ENCODE measurements around the gene RNF114.

RNF114 gene

DNA sequence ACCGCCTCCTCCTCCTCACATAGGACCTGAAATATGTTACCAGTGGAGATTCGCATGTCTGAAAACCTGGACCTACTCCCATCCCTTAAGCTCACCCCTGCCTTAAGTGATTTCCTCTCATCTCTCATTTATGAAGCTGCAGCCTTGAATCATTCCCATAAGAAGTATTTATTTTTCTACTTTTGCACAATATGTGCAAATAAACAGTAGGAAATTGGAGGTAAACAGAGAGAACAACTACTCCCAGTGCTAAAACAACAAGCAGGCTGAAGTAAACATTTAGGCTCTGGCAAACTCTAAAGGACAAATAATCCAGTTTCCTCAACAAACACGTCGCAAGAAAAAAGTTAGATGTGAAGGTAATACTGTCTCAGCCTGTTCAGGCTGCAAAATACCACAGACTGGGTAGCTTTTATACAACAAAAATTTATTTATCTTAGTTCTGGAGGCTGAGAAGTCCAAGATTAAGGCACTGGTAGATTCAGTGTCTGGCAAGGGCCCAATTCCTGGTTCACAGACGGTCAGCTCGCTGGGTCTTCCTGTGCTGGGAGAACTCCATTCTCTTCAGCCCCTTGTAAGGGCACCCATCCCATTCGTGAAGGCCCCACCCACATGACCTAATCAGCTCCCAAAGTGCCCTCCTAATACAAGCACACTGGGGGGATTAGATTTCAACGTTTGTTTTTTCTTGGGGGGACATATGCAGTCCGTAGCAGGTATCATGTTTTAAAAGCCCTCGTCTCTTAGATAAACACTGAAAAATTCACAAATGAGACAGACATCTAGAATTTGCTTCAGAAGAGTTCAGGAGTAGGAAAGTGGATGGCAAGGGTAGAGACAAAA lies 36.4 kb upstream of the RNF114 start:
- FAIRE-seq (no peak), DNase-seq (ENCODE audit: extremely low spot score, insufficient read length, low read depth) (no peak)

DNA sequence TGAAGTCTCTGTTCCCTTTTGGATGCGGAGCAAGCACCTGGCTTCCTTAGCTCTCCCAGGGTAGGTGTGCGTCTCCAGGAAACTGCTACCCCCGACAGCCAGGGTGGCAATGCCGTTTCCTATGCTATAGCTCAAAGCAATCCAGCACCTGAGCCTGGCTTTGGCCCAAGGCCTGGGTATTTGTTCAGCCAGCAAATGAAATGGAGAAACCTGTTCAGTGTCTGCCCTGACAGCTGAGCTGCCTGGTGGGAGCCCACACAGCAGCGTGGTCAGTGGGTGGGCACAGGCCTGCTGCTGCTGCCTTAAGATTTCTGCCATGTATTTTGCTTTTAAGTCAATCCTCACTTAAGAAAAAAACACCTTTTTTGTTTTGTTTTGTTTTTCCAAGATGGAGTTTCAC lies 34.6 kb upstream of the RNF114 start:
- no peak for DNase-seq (ENCODE audit: extremely low spot score, insufficient read length, low read depth)
- no peak for FAIRE-seq

DNA sequence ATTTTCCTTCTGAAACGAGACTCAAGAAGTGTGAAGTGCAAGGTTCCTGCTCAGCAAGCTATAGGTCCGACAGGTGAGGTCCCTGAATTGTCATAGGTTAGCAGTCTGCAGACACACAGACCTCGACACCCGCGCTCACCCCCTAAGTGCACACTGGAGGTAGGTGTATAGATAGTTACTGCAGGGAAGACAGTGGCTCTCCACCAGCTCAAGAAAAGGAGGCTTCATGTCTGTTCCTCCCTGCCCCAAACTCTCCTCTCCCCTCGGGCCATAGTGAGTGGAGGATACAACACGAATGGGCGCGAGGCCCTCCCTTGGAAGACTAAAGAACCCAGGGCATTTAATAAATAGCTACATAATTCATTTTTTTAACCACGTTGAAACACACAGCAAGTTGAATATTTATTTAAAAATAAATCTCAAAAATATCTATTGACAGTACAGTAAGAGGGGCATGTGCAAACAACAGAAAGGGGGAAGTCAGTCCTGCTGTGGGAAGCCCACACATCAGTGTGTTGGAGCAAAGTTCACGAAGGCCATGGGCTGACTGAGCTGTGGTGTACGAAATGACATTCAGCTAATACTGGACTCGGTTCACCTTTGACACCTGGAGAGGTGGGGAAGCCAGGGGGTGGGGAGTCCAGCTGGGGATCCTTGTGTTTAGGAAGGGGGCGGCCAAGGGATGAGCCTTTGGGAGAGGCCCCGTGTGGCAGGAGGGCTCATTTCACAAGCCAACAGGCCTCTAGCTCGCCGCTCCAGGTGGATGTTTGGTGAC lies 31.6 kb upstream of the RNF114 start:
- no peak for DNase-seq (ENCODE audit: extremely low spot score, insufficient read length, low read depth)
- FAIRE-seq: no peak

DNA sequence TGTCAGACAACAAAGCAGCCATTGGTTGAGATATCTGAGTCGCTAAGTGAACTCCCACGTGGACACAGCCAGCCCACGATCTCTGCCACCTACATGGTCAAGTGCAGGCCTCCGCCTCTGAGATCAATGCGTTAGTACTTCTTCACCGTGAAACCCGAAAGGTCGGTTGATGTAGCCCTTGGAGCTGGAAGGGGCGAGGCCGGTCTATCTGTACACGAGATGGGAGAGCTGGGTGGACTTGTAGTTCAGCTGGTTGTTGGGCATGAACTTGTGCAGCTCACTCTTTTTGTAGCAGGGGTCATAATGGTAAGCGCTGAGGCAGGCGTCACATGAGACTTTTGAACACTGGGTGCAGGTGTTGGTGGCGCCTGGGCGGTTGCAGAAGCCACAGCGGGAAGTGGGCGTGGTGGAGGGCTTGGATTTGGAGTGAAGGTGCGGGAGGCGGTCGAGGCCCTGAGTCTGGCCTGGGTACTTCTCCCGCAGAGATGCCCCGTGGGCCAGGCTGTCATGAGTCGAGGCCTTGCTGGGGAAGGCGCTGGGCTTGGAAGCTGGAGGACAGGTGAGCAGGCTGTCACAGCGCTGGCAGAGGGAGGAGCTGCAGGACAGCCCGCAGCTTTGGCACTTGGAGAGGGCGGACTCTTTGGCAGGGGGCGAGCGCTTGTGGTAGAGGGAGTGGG lies 30.6 kb upstream of the RNF114 start:
- DNase-seq (ENCODE audit: extremely low spot score, insufficient read length, low read depth) (no peak), FAIRE-seq (no peak)

DNA sequence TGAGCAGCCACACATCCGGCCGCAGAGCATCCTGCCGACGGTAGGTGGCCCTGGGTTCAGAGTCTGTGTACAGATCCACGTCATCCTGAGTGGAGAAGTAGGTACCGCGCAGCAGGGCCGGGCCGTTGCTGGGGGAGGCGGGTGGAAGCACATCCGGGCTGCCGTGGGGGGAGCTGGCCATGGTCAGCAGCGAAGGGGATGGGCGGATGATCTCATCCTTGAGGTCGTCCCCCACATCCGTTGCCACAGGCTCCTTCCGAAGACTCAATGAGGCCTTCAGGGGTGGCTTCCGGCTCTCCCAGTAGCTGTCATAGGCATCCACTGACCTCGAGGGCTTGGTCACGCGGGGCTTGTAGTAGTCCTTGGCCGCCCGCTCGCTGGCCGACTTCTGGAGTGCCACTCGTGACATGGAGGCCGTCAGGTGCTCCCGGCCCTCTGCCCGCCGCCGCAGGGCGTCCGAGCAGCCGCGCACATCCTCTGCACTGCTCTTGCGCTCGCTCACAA lies 30.0 kb upstream of the RNF114 start:
- DNase-seq (ENCODE audit: extremely low spot score, insufficient read length, low read depth) (no peak), FAIRE-seq (no peak)

DNA sequence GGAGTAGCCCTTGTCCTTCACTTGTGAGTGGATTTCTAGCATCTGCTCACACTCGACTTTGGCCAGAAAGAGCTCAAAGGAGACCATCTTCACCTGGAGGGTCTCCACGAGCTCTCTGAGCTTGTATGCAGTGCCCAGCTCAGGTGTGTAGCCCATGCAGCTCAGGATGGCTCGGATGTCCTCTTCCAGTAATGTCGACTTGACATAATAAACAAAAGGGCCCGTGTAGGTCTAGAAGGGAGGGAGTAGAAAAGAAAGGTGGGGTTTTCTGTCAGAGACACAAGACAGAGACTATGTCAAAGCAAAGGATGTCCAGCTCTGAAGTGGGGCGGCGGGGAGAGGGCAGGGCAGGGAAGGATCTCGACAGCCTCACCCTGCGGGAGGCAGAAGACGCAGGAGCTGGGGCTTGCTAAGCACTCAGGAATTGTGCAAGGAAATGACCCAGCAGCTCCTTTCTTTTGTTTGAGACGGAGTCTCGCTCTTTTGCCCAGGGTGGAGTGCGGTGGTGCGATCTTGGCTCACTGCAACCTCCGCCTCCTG lies 29.5 kb upstream of the RNF114 start:
- FAIRE-seq (no peak), DNase-seq (ENCODE audit: extremely low spot score, insufficient read length, low read depth) (no peak)

DNA sequence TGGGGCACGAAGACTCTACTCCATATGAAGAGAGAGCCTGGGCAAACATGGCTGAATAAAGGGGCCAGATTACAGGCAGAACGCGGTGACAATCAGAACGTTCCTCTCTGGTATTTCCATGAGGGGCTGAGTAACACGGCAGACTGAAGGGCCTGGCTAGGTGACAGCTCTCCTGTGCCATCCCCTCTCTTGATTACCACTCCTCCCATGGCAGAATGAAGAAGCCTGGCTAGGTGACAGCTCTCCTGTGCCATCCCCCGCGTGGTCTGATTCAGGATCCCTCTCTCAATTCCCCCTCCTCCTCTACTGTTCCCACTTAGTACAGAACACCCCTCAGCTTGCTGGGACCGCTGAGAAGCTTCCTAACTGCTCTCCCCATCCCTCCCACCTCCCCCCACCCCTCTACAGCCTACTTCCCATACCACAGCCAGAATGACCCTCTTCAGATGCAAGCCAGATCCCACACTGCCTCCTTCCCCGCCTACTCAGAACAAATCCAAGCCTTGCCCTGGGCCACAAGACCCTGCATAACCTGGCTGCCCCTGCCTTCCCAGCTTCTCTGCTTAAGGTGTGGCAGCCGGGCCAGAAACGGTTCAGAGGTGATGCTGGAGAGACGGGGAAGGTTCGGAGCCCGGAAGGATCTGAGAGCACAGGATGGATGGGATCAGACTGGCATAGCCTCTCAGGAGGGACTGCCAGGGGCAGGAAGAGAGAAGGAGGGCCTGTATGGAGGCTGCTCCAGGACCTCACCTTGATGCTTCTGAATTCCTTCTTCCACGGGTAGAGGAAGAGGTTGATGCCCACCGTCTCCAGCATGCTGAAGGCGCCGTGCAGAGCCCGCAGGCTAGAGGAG lies 28.6 kb upstream of the RNF114 start:
- DNase-seq (ENCODE audit: extremely low spot score, insufficient read length, low read depth) (no peak), FAIRE-seq (no peak)

DNA sequence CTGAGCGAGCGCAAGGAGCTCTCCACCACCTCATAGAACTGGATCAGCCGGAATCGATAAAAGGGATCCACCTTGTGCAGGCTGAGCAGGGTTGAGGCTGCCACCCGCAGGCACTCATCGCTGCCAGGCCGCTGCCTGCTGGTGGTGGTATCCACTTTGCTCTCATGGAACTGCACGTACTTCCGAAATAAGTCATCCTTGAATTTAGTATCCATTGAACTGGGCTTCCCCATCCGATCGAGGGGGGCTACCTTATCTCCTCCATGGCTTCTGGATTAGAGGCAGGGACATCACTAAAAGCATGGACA lies 28.0 kb upstream of the RNF114 start:
- FAIRE-seq: no peak
- DNase-seq (ENCODE audit: extremely low spot score, insufficient read length, low read depth): no peak

DNA sequence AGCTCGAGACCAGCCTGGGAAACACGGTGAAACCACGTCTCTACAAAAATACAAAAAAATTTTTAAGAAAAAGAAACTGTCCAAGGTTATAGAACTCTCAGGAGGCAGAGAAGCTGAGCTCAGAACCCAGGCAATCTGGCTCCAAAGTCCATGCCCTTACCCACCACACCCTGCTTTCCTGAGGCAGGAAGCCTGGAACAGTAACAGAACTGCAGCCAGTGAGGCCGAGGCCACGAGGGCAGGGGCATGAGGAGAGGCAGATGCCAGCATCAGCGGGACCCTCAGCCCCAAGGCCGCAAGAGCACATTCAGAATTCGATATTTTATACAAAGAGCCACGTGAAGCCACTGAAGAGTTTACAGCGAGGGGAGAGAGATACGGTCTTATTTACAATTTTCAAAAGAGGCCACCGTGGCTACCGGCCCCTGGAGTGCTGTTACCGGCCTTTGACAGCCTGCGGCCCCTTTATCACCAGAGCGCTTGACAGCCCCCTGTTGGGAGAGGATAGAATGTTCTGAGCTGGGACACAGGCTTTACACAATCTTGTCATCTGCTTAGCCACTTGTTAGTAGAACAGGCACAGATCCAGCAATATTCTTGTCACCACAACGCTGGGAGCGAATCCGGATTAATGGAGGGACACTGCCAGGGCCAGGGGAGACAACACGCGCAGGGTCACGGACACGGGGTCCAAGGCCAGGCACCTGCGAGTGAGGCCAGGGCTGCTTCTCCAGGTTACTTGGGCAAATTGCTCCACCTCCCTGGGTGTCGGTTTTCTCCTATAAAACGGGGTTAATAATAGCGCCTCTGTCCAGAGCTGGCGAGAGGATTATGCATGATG lies 26.5 kb upstream of the RNF114 start:
- no peak for FAIRE-seq

DNA sequence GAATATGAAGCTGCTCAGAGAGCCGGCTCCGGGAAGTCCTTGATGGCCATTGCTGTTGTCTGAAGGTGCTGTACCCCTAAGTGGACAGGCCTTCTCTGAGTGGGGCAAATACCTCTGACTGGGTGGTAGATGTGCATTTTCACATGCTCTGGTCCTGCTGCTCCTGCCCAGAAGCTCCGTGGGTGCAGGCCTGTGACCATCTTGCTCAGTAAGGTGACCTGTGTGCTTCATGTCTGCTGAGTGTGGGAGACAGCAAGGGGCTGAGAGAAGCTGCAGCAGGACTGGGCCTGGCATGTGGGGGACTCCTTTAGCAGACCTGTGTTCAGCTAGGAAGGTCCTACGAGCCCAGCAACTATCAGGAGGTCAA lies 25.9 kb upstream of the RNF114 start:
- FAIRE-seq (no peak), DNase-seq (ENCODE audit: extremely low spot score, insufficient read length, low read depth) (no peak)

More for the DNA sequence above, 26.5 kb upstream of the RNF114 start:
- DNase-seq (ENCODE audit: extremely low spot score, insufficient read length, low read depth): no peak

DNA sequence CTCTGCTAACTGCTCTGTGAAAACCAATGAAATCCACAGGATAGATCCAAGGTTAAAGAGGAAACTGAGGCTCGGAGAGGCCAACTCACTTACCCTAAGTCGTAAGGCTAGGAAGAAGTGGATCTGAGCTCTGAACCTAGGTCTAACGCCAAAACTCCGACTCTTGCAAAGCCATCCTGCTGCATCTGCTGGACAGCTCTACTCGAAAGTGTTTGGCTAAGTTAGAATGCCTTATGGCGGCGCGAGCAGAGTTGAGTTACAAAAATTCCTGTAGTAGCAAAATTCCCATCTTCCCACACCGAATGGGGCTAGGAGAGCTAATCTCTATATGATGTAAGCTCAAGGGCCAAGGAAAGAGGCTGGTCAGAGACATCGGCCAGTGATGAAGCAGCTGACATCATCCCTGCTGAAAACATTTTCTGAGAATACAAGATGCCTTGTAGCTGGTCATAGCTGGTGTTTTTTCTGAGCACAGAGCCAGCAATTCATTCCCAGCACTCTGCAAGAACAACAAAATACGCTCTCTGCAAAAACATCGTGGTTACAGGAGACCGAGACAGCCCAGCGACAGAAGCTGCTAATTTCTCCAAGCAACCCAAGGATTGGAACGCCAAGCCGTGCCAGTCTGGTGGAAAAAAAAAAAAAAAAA lies 22.7 kb upstream of the RNF114 start:
- DNase-seq (ENCODE audit: extremely low spot score, insufficient read length, low read depth) (no peak), FAIRE-seq (no peak)

DNA sequence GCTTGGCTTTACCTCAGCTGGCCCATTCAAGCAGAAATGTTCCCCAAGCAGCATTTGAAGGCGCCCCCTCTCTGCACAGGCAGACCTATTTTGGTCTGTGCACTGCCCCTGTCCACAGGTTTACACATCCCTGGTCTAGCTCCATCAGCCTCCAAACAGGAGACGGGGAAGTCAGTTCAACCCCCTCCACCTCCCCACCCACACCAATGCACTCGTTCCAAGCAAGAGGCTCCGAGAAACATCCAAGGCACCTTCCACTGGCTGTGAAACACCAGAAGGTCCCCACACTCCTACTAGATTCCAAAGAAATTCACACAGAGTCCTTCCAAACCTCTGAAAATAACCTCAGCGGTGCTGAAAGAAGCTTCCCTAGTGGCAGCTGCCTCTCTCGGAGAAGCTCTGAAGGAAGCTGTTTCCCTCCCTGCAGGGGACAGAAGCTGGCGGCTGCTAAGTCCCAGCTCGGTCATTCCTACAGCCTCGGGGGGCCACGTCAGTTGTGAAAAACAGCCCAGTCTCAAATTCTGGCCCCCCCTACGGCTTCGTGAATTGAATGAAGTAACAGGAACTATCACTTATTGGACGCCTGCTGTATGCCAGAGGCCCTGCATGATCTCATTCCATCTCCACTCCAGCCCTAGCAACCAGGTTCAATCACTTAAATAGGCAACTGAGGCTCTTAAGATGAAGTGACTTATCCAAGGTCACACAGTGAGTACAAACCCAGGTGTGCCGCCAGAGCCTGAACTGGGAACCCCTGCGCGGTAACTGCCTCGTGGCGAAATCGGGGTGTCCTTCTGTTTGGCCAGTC lies 21.7 kb upstream of the RNF114 start:
- DNase-seq (ENCODE audit: extremely low spot score, insufficient read length, low read depth) (no peak), FAIRE-seq (no peak)

DNA sequence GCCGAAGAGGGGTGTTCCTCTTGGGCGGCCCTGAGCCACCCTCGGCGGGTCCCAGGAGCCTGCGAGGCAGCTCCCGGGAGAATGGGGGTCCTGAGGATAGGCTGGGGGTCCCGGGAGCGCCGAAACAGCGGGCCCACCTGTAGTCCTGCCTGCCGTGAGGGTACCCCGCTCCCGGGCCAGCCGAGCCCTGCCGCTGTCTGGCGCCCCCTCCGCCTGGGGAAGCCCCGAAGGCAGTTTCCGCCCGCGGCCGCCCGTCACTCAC lies 21.1 kb upstream of the RNF114 start:
- DNase-seq (ENCODE audit: extremely low spot score, insufficient read length, low read depth) (no peak), FAIRE-seq (no peak)

DNA sequence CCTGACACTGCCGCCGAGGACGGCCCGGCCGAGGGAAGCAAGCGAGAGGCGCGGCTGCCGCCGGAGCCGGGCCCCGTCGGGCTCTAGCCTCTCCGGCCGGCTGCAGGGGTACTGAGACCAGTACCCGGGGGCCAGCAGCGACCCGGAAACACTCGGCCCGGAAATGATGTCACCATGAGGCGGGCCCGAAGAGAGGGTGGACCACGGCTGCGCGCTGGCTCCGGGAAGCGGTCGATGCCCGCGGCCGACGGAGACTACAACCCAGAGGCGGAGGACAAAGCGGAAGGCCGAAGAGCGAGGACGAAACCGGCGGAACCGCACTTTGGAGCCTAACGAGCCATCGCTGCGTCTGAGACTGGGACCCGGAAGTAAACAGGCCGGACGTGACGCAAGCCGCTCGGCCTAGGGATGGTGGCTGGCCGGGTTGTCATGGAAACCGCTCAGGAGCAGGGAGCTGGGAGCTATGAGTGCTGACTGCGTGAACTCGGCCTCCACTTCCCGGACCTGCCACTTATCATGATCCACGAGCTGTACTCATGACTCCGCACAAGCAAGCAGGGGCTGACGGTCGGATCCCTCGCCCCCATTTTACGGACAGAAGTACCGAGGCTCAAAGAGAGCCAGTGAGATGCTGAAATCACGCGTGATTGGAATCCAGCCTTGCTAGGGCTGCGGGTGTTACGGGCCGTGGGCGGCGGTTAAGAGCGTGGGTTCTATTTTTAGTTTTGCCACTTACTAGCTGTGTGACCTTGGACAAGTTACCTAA lies 20.6 kb upstream of the RNF114 start, which contains the start of gene SPATA2:
Gene SPATA2 (minus strand): TSS at position 150 of the 766 bp plus-strand sequence. CDS start 7,039 bp downstream, outside the sequence.
- FAIRE-seq: peak; percentile 74
- DNase-seq (ENCODE audit: extremely low spot score, insufficient read length, low read depth): peak; percentile 90

DNA sequence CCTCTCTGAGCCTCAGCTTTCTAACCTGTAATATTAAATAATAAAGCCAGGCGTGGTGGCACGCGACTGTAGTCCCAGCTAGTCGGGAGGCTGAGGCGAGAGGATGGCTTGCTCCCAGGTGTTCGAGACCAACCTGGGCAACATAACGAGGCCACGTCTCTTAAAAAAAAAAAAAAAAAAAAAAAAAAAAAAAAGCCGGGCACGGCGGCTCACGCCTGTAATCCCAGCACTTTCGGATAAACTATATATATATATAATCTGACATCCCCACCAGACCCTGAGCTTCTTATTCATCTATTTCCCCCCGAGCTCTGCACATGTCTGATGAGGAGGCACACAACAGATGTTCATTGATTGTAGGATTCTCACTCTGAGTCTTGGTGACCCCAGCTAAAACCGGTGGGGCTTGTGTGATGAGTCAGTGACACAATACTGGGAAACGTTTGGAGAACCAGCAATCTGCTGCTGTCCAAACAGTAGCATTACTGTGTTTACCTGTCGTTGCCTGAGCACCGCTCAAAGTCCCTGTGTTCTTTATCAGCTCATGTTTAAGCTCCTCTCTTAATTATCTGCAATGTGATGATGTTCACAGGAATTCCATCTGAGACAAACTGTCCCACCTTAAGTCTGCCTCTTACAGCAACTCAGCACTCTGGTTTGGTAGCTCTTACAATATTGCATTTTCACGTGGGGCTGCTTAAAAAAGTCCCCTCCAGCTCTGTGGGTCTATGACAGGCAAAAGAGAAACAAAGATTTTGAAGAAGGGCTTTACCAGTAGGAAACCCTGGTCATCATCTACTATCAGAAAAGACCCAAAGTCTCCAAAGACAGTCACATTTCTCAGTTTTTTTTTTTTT lies 19.8 kb upstream of the RNF114 start:
- FAIRE-seq: no peak
- DNase-seq (ENCODE audit: extremely low spot score, insufficient read length, low read depth): no peak

DNA sequence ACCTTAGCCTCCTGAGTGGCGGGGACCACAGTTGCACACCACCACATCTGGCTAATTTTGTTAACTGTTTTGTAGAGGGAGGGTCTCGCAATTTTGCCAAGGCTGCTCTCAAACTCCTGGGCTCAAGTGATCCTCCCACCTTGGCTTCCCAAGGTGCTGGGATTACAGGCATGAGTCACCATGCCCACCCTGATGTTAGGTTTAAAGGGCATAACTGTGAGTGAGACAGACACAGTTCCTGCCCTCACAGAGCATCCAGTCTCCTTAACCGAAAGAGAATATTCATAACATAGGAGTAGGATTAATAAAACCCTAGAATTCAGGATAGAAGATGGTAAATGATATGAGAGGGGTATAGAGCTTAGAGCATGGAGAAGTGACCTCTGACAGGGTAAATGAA lies 17.8 kb upstream of the RNF114 start:
- DNase-seq (ENCODE audit: extremely low spot score, insufficient read length, low read depth) (no peak), FAIRE-seq (no peak)
